SK-N-MC (cell line): ENCODE data around the gene CIZ1.

Experiments used
- EZH2 ChIP-seq: fragments of 200-600 bp; sonication (generic); IDR thresholded peaks from one replicate; pipeline ENCODE4 v1.6.1; 2017; ENCODE audit warnings: antibody characterized with exemption
- FOXP2 ChIP-seq: optimal IDR thresholded peaks from 2 replicates; pipeline ENCODE3; 2011; ENCODE audit warnings: mild to moderate bottlenecking, moderate library complexity; ENCODE audit not compliant: insufficient read depth; ENCODE audit errors: extremely low read length, control extremely low read depth

DNA sequence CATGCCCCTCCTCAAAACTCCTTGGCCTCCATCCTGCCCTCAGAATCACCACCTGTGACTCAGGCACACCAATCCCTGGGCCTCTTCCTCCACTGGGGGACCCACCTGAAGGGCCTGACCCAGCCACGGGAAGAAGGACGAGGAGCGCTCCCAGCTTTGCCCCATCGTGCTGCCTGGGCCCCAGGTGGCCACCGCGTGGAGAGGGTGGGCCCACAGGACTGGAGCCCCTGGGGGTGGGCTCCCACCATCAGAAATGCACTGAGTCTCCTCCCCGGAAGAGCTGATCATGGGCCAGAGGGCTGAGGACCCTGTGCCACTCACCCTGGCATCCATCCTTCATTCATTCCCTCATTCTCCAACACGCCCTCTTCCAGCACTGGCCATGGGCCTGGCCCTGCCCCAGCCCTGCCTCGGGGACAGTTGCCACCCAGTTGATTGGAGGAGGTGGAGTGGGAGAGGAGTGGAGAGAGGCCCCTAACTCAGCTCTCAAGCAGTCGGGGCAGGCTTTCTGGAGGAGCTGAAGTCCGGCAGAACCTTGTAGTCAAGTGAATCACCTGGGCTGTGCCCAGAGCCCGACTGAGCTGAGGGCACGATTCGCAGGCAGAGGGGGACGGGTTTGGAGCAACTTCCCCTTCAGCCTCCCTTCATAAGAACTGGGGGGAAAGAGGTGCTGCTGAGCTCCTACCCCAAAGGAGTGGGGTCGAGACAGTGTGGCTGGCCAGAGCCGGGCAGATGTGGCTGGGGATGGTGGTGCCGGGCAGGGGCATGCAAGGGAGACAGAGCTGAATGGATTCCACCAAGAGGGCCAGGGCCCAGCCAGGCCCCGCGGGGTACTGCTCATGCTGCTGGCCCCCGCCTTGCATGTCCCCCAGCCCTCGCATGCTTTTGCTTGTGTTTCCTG lies 41.4 kb upstream of the CIZ1 start:
- TF ChIP-seq EZH2 (no peak), FOXP2 (no peak)
